ENCODE results near the gene ETV7. TPM values are rescaled to one million over a fixed set of nuclear protein-coding genes. Genes with fewer than 3 reads are reported as not detected.

Gene ETV7
- total and polyA plus RNA-seq, 9 donors: 1.1 to 3.7 (median 1.7) TPM

- no peak for DNase-seq
- Histone ChIP-seq H3K27ac (no peak overlapping the region), H3K9me3 (no peaks in the 10 kb centered on the region), H3K36me3 (no peaks in the 10 kb centered on the region), H3K4me1 (ENCODE audit: insufficient read depth) (peaks cover 6% of the 10 kb centered on the region), H3K27me3 (no peaks in the 10 kb centered on the region), H3K4me3 (no peak overlapping the region)
- intact Hi-C loops (cut with DNase I): no loop called here
- TF ChIP-seq CTCF (IDR thresholded peaks at IDR 0.05): no peak
- TF ChIP-seq POLR2A (IDR thresholded peaks at IDR 0.05): no peak
- TF ChIP-seq EP300 (IDR thresholded peaks at IDR 0.05): no peak
- WGBS, 3 donors: 85 to 89% (median 88%) methylated on average over 4 of the region's 4 CpGs
Measured at GRCh38 chr6:36378243-36378920, 9.1 kb downstream of the ETV7 start.

GRCh38 chr6:36377594-36377993 lies 9.9 kb downstream of the ETV7 start:
- no peaks in the 10 kb centered on the region for H3K27me3 ChIP-seq
- intact Hi-C loops (cut with DNase I): no loop called here
- H3K27ac ChIP-seq: no peak overlapping the region
- TF ChIP-seq EP300 (IDR thresholded peaks at IDR 0.05) (no peak), CTCF (IDR thresholded peaks at IDR 0.05) (no peak), POLR2A (IDR thresholded peaks at IDR 0.05) (no peak)
- H3K9me3 ChIP-seq: no peaks in the 10 kb centered on the region
- no peak for DNase-seq
- H3K4me3 ChIP-seq: no peak overlapping the region
- 37 to 44% (median 40%) methylated on average over 5 of the region's 5 CpGs for WGBS, 3 donors
- peaks cover 6% of the 10 kb centered on the region for H3K4me1 ChIP-seq (ENCODE audit: insufficient read depth)
- no peaks in the 10 kb centered on the region for H3K36me3 ChIP-seq

GRCh38 chr6:36376742-36377141 lies 10.7 kb downstream of the ETV7 start:
- Histone ChIP-seq H3K4me3 (no peak overlapping the region), H3K9me3 (no peaks in the 10 kb centered on the region), H3K27me3 (no peaks in the 10 kb centered on the region), H3K27ac (no peak overlapping the region), H3K4me1 (ENCODE audit: insufficient read depth) (peaks cover 6% of the 10 kb centered on the region), H3K36me3 (no peaks in the 10 kb centered on the region)
- TF ChIP-seq POLR2A (IDR thresholded peaks at IDR 0.05) (no peak), CTCF (IDR thresholded peaks at IDR 0.05) (no peak), EP300 (IDR thresholded peaks at IDR 0.05) (no peak)
- no peak for DNase-seq
- 91 to 94% (median 94%) methylated on average over 8 of the region's 8 CpGs for WGBS, 3 donors
- intact Hi-C loops (cut with DNase I): no loop called here

- Histone ChIP-seq H3K36me3 (no peaks in the 10 kb centered on the region), H3K9me3 (no peaks in the 10 kb centered on the region), H3K4me3 (no peak overlapping the region), H3K27me3 (no peaks in the 10 kb centered on the region), H3K27ac (no peak overlapping the region), H3K4me1 (ENCODE audit: insufficient read depth) (peaks cover 6% of the 10 kb centered on the region)
- intact Hi-C loops (cut with DNase I): no loop called here
- no peak for DNase-seq
- TF ChIP-seq POLR2A (IDR thresholded peaks at IDR 0.05) (no peak), EP300 (IDR thresholded peaks at IDR 0.05) (no peak), CTCF (IDR thresholded peaks at IDR 0.05) (no peak)
- 92 to 96% (median 95%) methylated on average over 8 of the region's 8 CpGs for WGBS, 3 donors
Measured at GRCh38 chr6:36376183-36376582, 11.3 kb downstream of the ETV7 start.

Measured in ovary (tissue), 9 donors.